Activated CD8-positive, alpha-beta T cell treated with anti-CD3 and anti-CD28 coated beads for 36 hours (primary cell): ENCODE data around the gene IFIT5. TPM values are rescaled to one million over a fixed set of nuclear protein-coding genes. Genes with fewer than 3 reads are reported as not detected.
A peak's percentile ranks its signal among the peaks of the same experiment; 100 is the strongest.

Experiments used
- ATAC-seq: fragments of 200-7000 bp; cut with Tn5 transposase; one replicate; pipeline ENCODE4 v1.10.0; 2021; ENCODE audit warnings: mild to moderate bottlenecking, moderate library complexity
- CTCF ChIA-PET: fragments of 350-600 bp; sonication (Branson Sonifier 250); formaldehyde crosslinking; loops from one replicate; lab custom pipeline; 2021; ENCODE audit warnings: antibody characterized with exemption; lab: Charles Lee
- POLR2A ChIA-PET: fragments of 350-600 bp; sonication (Branson Sonifier 250); formaldehyde crosslinking; loops from one replicate; lab custom pipeline; 2021; ENCODE audit warnings: antibody characterized with exemption; lab: Charles Lee
- DNase-seq: peaks from one replicate; pipeline ENCODE4 v3.0.0-alpha.2; 2020
- H3K27ac Mint-ChIP-seq: one replicate; pipeline ENCODE4 v1.8.0; 2021; ENCODE audit warnings: mild to moderate bottlenecking, mixed read lengths
- H3K27me3 Mint-ChIP-seq: one replicate; pipeline ENCODE4 v1.8.0; 2021; ENCODE audit warnings: mixed read lengths
- H3K36me3 Mint-ChIP-seq: one replicate; pipeline ENCODE4 v1.8.0; 2021; ENCODE audit warnings: low read depth, mixed read lengths
- H3K4me1 Mint-ChIP-seq: one replicate; pipeline ENCODE4 v1.8.0; 2021; ENCODE audit warnings: low read depth, mixed read lengths
- H3K4me3 Mint-ChIP-seq: one replicate; pipeline ENCODE4 v1.8.0; 2021; ENCODE audit warnings: mild to moderate bottlenecking, moderate library complexity, mixed read lengths
- H3K9me3 Mint-ChIP-seq: one replicate; pipeline ENCODE4 v1.8.0; 2021; ENCODE audit warnings: mixed read lengths
- intact Hi-C: fragments of 100-400 bp; cut with micrococcal nuclease; formaldehyde crosslinking; loops from one replicate; pipeline ENCODE4 v1.10.0; 2022
- total RNA-seq, 2 experiments: library from RNA; stranded (reverse); gene quantifications; one replicate each; pipeline ENCODE4 v1.2.3, GENCODE V29; 2021
- TF ChIP-seq, protein P1 (sequence below): fragments of 200-600 bp; IDR thresholded peaks from one replicate; pipeline ENCODE4 v1.8.0; 2022; ENCODE audit warnings: antibody characterized with exemption, mild to moderate bottlenecking

The IFIT5 gene, protein sequence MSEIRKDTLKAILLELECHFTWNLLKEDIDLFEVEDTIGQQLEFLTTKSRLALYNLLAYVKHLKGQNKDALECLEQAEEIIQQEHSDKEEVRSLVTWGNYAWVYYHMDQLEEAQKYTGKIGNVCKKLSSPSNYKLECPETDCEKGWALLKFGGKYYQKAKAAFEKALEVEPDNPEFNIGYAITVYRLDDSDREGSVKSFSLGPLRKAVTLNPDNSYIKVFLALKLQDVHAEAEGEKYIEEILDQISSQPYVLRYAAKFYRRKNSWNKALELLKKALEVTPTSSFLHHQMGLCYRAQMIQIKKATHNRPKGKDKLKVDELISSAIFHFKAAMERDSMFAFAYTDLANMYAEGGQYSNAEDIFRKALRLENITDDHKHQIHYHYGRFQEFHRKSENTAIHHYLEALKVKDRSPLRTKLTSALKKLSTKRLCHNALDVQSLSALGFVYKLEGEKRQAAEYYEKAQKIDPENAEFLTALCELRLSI
- total RNA-seq = 10 to 100 TPM; 11.7 to 12.6 TPM

DNA sequence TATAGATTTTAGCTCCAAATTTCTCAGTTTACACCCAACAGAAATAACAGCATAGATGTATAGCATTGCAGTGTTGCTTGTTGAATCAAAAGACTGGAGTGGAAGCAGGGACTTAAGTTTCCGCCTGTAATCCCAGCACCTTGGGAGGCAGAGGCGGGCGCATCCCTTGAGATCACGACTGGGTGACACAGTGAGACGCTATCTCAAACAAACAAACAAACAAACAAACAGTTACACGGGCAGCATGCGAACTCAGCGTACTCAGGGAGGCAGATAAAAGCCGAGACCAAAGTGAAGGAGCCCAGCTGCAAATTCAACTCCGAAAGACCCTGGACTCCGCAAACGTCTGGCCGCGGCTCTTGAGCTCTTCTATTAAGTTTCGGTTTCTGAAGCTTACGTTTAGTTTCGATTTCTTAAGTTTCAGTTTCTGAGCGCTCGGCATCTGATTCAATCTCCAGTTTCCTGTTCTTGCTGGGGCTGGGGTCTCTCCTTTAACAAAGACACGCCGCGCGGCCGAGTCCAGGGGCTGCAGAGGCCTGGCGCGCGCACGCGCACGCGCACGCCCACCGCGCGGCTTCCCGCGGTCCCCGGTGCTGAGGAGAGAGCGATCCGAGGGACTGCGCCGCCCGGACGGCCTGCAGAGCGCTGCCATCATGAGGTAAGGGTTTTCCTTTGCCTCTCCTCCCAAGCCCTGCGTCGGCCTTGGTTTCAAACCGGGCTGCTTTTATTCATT, at the start of gene IFIT5:
IFIT5 (plus strand) TSS at position 423 of the 733 bp plus-strand sequence; CDS start at position 654, 231 bp downstream.
- Mint-ChIP-seq H3K36me3 (peaks cover 32% of the 10 kb centered on the region), H3K27me3 (no peaks in the 10 kb centered on the region), H3K4me1 (peaks cover 51% of the 10 kb centered on the region), H3K4me3 (peak within 1 kb of the TSS; percentile 86), H3K27ac (peak within 1 kb of the TSS; percentile 89), H3K9me3 (peaks cover 4% of the 10 kb centered on the region)
- POLR2A ChIA-PET = interaction anchor here (0.7 to 1.8 kb wide), 9 partner anchors 9 to 163 kb away, joined by 3 to 8 read pairs (median 3); partner anchors contain the start of genes IFIT1, IFIT3 and LIPA
- TF ChIP-seq, protein P1, sequence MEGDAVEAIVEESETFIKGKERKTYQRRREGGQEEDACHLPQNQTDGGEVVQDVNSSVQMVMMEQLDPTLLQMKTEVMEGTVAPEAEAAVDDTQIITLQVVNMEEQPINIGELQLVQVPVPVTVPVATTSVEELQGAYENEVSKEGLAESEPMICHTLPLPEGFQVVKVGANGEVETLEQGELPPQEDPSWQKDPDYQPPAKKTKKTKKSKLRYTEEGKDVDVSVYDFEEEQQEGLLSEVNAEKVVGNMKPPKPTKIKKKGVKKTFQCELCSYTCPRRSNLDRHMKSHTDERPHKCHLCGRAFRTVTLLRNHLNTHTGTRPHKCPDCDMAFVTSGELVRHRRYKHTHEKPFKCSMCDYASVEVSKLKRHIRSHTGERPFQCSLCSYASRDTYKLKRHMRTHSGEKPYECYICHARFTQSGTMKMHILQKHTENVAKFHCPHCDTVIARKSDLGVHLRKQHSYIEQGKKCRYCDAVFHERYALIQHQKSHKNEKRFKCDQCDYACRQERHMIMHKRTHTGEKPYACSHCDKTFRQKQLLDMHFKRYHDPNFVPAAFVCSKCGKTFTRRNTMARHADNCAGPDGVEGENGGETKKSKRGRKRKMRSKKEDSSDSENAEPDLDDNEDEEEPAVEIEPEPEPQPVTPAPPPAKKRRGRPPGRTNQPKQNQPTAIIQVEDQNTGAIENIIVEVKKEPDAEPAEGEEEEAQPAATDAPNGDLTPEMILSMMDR = no peak
- CTCF ChIA-PET = interaction anchor here (0.9 to 1.6 kb wide), 5 partner anchors 11 to 384 kb away, joined by 3 to 6 read pairs (median 3); no protein-coding TSS in a partner anchor
- ATAC-seq = peak; percentile 79
- DNase-seq = peak; percentile 71
- intact Hi-C loops = no loop called here

DNA sequence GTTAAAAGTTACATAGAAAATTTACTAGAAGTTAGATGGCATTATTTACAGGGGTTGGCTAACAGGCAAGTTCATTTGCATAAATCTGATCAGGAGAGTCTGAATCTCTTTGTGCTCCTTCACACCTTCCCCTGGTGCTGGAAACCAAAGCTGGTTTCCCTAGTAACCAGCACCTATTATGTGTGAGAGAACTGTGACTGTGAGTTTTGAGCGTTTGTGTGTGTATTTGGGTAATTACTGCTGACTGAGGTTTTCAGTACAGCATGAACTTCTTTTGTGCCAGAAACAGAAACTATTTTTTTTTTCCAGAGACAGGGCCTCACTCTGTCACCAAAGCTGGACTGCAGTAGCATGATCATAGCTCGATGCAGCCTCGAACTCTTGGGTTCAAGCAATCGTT, 46.8 kb upstream of the IFIT5 start:
- Mint-ChIP-seq H3K4me3 (no peak overlapping the region), H3K4me1 (peaks cover 14% of the 10 kb centered on the region), H3K27ac (no peak overlapping the region), H3K27me3 (peaks cover 7% of the 10 kb centered on the region), H3K36me3 (no peaks in the 10 kb centered on the region), H3K9me3 (no peaks in the 10 kb centered on the region)
- ChIA-PET POLR2A (interaction anchor here (0.8 to 1.0 kb wide), 2 partner anchors 9 to 35 kb away, joined by 4 read pairs; no protein-coding TSS in a partner anchor), CTCF (interaction anchor here (1.1 to 2.5 kb wide), 5 partner anchors 17 to 97 kb away, joined by 3 to 13 read pairs (median 3); no protein-coding TSS in a partner anchor)
- intact Hi-C loops = no loop called here
- ATAC-seq (peak; percentile 77), DNase-seq (no peak)
- TF ChIP-seq, protein P1 = no peak

DNA sequence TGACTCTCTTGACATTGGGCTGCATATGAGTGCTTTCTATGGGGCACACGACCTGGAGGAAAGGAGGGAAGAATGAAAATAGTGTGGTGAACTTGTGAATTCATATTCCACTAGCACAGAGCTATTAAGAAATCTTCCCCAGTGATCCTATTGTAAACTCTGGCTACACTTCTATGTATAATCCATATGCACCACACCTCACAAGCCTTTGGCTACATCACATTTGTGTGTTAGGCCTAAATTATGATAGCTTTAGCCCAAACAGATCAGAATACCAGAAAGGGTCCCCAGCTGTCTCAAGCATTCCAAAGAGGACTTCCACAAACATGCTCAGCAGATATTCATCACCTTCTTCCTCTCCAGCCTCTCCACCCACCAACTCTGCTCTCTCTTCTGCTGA, 46.2 kb upstream of the IFIT5 start:
- POLR2A ChIA-PET = interaction anchor here (0.8 to 1.0 kb wide), 2 partner anchors 10 to 36 kb away, joined by 4 read pairs; no protein-coding TSS in a partner anchor
- intact Hi-C loops = no loop called here
- no peaks in the 10 kb centered on the region for H3K9me3 Mint-ChIP-seq
- ATAC-seq (no peak), DNase-seq (no peak)
- no peak overlapping the region for H3K4me3 Mint-ChIP-seq
- H3K36me3 Mint-ChIP-seq = no peaks in the 10 kb centered on the region
- TF ChIP-seq, protein P1 = no peak
- peaks cover 14% of the 10 kb centered on the region for H3K4me1 Mint-ChIP-seq
- CTCF ChIA-PET = interaction anchor here (1.1 to 2.5 kb wide), 10 partner anchors 13 to 97 kb away, joined by 3 to 13 read pairs (median 6); partner anchors contain the start of gene IFIT2
- H3K27me3 Mint-ChIP-seq = peaks cover 9% of the 10 kb centered on the region
- no peak overlapping the region for H3K27ac Mint-ChIP-seq

DNA sequence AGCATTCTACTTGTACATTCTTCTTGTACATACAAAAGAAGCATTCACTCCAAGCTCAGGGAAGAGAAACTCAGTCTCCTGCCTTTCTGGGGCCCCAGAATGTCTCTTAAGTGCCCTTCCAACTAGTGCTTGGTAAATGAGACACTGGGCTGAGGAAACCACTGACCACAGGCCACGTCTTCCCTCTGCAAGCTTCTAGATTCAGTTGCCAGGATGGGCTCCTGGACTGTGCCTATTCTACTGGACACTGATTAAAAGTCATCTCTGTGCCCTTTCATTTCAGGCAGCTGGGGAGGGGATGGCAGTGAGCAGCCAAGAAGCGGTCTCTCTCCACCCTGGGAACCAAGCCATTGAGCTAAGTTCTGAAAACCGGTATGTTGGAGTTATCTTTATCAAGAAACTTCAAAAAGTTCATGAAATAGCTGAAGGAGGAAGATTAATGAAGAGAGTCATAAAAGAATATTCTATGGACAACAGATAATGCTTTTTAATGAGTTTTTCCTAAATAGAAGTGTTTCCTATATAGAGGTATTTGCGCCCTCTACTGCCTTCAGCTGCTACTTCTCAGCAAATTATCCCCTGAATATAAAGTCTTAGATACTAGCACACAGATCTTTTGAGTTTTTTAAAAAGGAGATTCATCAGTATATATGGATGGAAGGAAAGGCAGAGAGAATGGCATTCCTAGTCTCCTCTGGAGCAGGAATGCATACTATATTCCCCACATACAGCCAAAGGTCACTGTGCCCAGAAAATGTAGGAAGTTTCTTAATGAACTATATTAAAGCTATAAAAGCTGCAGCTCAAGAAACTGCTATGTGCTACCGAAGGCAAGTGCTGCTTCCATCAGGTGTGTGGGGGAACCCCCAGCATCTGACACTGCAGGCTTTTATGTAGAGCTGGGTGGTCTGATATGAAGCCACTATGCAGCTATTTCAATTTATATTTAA, 44.9 kb upstream of the IFIT5 start:
- CTCF ChIA-PET = interaction anchor here (0.7 to 2.5 kb wide), 30 partner anchors 8 to 342 kb away, joined by 3 to 13 read pairs (median 4); partner anchors contain the start of genes IFIT1, IFIT1B, IFIT2 and LIPA
- Mint-ChIP-seq H3K4me1 (peaks cover 10% of the 10 kb centered on the region), H3K9me3 (no peaks in the 10 kb centered on the region), H3K27ac (no peak overlapping the region), H3K4me3 (no peak overlapping the region), H3K36me3 (no peaks in the 10 kb centered on the region), H3K27me3 (peaks cover 9% of the 10 kb centered on the region)
- DNase-seq (peak; percentile 36), ATAC-seq (no peak)
- TF ChIP-seq, protein P1 = peak; percentile 25
- intact Hi-C loops = no loop called here
- POLR2A ChIA-PET = interaction anchor here (0.6 kb wide), 2 partner anchors 72 to 260 kb away, joined by 3 to 5 read pairs; no protein-coding TSS in a partner anchor
